Islet precursor cell (in vitro differentiated cells): ENCODE measurements around the gene INCENP.
A peak's percentile ranks its signal among the peaks of the same experiment; 100 is the strongest.

ENCODE experiments used
- DNase-seq: peaks from one replicate; pipeline ENCODE4 v3.0.0-alpha.2; 2018

Gene INCENP

DNA sequence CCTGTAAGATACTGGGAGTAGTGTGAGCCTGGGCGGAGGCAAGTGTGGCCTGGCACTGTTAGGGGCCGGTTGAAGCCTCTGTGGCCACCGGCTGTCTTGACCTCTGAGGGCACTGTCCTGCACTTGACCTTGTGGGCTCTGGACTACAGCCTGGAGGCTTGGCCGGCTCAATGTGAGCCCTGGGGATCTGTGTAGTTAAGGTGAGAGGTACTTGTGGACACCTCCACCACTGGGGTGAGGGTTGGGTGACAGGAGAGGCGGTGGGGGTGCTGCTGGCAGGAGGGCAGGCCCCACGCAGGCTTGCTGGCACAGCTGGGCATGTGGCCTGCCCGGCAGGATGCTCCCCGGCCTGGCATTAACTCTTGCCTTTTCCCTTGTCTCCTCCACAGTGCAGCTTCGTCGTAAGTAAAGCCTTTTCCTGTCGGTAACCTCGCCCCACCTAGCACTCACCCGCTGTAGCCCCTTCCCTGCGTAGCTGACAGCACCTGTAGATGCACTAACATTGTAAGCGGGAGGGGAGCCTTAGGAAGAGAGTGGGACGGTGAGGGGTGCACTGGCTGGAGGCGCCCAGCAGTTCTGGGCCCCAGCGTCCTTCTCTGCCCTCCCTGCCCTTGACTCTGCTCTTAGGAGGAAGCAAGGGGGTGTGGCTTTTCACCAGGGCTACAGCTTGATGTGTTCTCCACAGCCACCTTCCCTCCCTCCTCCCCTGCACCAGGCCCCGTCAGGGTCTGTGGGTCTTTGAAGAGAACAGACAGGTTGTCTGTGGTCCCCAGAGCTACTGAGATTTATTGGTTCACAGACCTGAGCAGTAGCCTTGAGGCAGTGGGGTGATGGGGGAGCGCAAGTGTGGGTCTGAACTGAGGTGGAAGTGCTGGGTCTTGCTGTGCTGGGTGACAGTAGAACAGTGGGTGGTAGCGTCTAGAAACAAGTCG lies 17.6 kb downstream of the INCENP start:
- peak; percentile 35 for DNase-seq

DNA sequence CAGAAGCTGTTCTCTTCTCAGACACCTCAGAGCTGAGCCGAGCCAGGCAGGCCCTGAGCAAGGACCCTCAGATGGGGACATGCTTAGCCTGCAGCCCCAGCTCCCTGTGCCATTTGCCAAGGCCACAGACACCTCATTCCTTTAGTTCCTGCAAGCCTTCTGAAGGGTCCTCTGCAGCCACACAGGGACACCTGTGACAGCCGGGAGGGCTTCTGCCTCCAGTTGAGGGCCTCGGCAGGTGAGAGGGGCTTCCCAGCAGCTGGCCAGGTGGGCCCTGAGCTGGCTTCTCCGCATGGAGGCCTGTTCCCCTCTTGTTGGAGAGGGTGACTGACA lies 18.2 kb downstream of the INCENP start:
- peak; percentile 43 for DNase-seq

DNA sequence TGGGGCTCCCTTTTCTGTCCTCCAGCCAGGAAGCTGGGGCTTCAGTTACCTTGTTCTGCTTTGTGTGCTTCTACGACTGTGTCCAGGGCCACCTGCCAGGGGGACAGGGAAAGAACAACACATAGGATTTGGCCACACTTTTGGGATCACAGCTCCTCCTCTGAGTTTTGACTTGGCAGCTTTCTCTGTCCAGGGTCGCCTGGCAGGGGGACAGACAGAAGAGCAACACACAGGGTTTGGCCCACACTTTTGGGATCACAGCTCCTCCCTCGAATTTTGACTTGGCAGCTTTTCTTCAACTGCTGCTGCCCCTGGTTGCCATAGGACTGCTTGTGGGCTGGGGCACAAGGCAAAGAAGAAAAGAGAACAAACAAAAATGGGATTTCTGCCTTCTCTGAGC lies 19.1 kb downstream of the INCENP start:
- DNase-seq = peak; percentile 38

DNA sequence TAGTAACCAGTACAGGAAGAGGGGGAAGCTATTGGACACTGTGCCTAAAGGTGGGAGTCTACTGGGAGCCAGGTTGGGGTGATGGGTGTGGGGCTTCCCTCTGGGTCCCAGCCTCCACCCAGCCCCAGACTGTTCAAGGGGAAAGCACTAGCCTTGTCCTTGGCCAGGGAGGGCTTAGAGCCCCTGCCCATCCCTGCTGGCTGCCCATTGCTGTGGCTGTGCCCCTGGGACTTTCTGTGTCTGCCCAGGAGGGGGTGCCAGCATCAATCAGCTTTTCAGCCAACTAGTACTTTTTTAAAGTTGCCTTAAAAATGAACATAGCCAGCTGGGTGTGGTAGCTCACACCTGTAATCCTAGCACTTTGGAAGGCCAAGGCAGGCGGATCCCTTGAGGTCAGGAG lies 19.9 kb downstream of the INCENP start:
- no peak for DNase-seq

DNA sequence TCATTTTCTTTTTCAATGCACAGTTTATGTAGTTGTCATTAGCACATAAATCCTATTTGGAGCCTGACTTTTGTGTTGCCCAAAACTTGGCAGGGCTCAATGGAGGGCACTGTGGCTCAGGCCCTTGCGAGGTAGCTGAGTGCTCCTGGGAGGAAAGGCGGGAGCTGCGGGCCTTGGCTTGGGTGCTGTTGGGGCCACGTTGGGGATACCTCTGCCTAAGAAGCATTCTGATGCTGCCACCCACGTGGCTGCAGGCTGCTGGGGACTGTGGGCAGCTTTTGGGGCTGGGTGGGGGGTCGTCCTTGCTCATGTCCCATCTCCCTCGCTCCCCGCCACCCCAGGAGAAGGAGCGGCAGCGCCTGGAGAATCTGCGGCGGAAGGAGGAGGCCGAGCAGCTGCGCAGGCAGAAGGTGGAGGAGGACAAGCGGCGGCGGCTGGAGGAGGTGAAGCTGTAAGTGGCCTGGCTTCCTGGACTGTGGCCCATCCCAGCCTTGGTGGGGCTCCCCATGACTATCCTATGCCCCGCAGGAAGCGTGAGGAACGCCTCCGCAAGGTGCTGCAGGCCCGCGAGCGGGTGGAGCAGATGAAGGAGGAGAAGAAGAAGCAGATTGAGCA lies 20.9 kb downstream of the INCENP start:
- peak; percentile 42 for DNase-seq

DNA sequence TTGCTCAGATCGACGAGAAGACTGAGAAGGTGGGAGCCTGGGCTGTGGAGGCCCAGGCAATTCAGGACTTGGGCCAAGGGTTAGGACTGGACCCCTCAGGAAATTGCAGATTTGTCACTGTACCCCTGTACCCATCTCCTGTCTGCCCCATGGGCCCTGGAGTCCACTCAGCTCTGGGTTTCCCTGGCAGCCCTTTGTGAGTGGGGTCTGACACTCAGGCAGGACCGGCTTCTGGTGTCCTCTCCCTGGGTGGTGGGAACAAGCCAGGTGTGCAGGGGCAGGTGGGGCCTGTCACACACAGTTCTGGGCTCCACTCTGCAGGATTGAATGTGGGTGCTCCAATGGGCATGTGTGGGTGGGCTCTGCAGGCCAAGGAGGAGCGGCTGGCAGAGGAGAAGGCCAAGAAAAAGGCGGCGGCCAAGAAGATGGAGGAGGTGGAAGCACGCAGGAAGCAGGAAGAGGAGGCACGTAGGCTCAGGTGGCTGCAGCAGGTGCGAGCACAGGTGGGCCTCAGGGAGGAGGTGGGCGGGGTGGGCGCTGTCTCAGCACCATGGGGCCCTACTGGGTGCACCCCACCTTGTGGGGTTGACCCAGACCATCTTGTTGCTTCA lies 21.6 kb downstream of the INCENP start:
- DNase-seq = peak; percentile 40

DNA sequence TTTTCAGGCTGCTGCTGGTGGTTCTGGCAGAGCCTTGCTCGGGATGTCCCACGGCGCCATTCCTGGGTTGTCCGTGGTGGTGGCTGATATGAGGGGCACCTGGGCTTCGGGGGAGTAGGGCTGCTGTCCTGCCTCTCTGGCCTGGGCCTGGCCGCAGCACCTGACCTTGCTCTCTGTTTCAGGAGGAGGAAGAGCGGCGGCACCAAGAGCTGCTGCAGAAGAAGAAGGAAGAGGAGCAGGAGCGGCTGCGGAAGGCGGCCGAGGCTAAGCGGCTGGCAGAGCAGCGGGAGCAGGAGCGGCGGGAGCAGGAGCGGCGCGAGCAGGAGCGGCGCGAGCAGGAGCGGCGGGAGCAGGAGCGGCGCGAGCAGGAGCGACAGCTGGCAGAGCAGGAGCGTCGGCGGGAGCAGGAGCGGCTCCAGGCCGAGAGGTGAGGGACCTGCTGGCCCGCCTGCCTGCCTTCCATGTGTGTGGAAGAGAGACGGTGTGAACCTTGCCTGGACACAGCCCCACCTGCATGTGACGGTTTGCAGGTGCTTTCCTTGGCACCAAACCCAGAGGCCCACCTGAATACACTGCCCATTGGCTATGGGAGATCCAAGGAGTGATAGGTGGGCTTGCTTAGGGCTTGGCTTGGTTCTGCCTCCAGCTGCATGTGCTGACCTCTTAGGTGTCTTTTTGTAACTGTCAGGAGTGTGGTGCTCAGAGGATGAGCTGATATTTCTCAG lies 22.8 kb downstream of the INCENP start:
- DNase-seq = no peak

DNA sequence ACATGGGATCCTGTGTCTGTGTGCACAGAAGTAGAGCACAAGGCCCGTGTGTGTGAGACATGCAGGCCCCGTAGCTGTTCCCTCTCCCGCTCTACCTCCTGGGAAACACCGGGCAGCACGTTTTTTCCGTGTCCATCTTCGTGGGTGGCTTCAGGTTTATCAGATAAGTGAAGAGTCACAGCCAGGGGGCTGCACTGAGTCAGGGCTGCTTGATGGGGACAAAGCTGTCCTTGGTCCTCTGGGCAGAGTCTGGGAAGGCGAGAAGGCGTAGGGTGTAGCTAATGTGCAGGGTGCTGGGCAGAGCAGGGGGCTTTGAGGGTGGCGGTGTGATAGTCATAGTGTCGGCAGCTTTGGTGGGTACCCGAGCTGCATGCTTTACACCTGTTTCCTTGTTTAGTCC lies 23.7 kb downstream of the INCENP start:
- peak; percentile 40 for DNase-seq

DNA sequence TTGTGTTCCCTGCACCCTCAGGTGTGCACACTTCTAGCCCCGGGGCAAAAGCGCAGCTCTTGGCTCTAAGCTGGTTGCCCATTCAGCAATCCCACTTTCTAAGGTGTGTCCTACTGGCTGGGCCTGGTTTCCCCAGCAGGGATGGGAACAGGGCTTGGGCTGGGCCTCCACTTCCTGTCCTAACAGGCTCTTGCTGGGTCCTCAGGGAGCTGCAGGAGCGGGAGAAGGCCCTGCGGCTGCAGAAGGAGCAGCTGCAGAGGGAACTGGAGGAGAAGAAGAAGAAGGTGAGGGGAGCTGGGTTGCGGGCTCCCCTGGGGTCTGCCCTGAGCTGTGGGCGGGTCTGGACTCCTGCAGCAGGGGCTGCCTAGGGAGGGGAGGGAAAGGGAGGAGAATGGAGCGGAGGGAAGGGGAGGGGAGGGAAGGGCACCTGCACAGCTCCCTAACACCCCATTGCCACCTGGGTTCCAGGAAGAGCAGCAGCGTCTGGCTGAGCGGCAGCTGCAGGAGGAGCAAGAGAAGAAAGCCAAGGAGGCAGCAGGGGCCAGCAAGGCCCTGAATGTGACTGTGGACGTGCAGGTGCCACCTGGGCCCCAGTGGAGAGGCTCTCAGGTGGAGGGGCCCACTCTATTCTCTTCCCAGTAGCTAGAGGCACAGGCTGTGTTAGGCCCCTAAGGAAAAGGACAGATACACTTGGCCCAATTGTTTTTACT lies 24.6 kb downstream of the INCENP start:
- peak; percentile 45 for DNase-seq

DNA sequence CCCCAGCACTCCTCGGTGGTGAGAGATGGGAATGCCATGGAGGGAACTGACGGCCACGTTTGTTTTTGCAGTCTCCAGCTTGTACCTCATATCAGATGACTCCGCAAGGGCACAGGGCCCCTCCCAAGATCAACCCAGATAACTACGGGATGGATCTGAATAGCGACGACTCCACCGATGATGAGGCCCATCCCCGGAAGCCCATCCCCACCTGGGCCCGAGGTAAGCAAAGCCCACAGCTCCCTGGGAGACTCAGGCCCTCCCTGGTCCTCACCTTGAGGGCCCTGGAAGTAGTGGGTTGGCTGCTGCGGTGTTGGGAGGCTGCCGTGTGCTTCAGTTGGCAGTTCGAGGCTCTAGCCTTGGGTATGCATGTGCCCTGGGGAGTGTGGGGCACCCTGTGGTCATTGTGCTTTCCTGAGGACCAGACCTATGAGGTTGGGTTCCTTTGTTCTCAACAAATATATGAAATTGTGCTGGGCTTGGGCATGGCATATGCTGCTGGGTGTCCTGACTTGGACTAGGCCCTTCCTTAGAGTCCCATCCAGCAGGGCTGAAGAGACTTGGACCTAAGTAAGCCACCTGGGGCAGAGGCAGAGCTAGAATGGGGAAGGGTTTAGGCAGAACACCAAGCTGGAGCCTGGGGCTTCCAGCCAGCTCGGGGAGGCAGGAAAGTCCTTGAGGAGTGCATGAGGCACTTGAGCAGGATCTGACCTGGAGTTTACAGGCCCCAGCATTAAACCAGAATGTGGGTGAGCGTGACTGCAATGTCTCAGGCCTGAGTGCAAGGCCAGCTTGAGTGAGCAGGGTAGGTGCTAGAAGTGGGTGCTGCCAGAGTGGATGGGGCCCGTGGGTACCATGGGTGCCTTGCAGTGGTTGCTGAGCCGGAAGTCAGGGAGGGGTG lies 26.4 kb downstream of the INCENP start:
- DNase-seq = peak; percentile 27

DNA sequence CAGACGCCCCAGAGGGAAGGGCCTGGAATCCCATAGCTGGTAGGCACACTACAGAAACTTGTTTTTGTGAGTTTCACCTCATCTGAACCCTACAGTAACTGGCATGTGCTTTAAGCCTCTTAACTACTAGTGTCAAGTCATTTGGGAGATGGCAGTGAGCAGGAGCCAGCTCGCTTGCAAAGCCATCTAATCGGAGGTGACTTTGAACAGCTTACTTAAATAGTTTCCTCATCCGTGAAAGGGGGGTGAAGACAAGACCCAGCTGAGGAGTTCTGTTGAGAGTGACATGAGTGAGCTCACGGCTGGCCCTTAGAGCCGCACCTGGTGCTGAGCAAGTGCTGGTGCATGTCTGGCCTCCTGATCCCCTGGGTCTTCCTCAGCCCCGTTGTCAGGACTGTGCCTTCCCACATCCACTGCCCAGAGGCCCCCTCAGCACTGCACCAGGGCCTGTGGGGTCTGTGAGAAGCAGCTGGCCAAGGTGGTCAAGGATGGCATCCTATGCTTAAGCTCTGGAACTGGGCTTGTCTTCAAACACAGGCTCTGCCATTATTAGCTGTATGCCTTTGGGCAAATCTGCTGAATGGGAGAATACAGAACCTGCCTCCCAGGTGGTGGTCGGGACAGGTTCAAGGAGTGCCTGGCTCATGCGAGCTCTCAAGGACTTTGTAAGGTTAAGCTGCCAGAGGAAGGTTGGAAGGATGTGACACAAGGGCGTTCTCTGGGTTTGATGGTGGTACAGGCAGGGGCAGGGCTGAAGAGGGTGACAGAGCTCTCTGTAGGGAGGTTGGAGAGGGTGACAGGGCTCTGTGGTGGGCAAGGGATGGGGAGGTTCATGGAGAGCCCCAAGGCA lies 27.3 kb downstream of the INCENP start:
- DNase-seq = peak; percentile 35

DNA sequence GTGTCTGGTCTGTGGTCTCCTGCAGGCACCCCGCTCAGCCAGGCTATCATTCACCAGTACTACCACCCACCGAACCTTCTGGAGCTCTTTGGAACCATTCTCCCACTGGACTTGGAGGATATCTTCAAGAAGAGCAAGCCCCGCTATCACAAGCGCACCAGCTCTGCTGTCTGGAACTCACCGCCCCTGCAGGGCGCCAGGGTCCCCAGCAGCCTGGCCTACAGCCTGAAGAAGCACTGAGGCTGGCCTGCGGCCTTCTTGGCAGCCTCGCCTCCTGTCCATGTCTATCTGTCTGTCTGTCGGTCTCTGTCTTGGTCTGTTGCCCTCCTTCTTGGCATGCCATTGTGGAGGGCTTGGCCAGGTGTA lies 27.9 kb downstream of the INCENP start:
- DNase-seq = peak; percentile 32

DNA sequence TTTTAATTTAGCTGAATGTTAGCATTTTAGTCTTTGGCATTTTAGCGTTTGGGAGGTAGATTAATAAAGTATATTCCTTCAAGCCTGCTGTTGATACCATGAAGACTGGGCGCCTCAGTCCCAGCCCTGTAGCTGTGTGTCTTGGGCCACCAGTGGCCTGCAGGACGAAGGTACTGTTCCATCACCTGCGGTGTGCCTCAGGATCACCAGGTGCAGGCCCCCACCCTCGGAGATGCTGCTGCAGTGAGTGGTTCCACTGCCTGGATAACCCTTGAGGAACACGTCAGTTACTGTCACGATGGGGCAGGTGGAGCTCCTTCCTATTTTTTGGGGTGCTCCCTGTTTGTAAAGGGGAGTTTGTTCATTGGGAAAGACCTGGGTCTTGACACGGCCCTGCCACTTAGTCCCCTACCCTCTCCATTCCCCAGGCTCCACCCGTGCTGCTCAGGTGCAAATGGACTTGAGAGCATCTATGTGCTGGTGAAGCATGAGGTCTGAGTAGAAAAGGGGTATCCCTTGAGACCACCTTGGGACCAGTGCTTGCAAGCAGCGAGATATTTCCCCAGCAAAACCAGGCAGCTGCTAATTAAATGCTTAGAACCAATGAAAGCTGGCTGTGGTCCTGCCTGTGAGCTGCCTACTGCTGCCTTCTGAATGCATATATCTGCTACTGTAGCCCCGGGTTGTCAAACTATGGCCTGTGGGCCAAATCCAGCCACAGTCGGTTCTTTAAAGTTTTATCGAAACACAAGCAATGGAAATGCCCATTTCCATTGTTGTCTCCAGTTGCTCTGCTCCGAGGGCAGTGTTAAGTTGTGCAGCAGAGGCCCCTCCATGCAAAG lies 28.7 kb downstream of the INCENP start:
- no peak for DNase-seq

DNA sequence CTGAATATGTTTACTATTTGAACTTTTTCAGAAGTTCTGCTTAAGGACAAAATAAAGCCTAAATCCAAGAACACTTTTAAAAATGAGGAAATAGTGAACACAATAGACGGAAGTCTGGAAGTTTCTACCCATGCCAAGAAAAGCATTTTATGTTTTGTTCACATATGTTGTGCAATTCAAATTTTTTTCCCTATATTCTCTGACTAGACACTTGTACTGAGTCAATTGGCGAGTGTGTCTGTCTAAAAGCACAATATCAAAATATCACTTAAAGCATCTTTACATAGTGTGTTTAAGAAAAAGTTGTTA lies 29.2 kb downstream of the INCENP start:
- no peak for DNase-seq

DNA sequence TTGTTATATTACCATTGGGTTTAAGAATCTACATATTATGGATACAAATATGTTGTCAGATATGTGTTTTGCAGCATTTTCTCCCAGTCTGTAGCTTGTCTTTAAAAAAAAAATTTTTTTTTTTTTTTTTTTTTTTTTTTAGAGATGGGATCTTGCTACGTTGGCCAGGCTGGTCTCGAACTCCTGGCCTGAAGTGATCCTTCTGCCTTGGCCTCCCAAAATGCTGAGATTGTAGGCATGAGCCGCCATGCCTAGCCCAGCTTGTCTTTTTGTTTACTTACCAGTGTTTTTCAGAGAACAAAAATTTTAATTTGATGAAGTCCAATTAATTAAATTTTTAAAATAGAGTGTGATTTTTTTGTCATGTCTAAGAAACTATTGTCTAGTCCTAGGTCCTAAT lies 29.8 kb downstream of the INCENP start:
- DNase-seq = no peak

DNA sequence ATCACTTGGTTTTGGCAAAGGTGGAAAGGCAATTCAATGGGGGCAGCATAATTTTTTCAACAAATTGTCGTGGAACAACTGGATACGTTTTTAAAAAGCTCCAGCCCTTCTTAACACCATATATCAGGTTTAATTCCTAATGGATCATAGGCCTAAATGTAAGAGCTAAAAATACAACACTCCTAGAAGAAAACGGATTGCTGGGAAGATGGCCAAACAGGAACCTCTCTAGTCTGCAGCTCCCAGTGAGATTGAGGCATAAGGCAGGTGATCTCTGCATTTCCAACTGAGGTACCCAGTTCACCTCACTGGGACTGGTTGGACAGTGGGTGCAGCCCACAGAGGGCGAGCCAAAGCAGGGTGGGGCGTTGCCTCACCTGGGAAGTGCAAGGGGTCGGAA lies 33.8 kb downstream of the INCENP start:
- no peak for DNase-seq

DNA sequence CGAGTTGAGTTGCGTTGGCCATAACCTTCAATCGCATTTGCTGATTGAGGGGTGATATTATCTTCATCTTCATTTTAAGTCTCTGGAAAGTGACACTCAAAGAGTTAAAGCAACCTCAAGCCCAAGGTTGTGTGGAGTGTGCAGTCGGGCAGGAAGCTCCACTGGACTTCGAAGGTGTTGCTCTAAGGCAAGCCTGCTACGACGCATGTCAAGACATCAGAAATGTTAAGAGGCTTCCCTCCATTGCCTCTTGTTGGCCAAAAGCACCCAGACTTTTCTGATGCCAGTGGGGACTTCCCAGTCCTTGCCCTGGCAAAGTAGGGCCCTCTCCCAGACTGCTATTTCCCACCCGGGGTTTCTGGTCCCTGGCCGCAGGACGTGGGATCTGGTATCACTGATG lies 42.6 kb downstream of the INCENP start:
- no peak for DNase-seq

DNA sequence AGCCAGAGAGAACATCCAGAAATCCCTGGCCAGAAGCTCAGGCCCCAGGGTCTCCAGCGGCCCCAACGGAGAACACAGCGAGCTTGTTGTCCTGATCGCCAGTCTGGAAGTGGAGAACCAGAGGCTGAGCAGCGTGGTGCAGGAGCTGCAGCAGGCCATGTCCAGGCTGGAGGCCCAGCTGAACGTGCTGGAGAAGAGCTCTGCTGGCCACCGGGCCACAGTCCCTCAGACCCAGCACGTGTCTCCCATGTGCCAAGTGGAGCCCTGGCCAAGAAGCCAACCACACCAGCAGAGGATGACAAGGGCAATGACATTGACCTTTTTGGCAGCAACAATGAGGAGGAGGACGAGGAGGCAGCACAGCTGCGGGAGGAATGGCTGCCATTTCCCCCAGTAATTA lies 45.6 kb downstream of the INCENP start:
- no peak for DNase-seq

DNA sequence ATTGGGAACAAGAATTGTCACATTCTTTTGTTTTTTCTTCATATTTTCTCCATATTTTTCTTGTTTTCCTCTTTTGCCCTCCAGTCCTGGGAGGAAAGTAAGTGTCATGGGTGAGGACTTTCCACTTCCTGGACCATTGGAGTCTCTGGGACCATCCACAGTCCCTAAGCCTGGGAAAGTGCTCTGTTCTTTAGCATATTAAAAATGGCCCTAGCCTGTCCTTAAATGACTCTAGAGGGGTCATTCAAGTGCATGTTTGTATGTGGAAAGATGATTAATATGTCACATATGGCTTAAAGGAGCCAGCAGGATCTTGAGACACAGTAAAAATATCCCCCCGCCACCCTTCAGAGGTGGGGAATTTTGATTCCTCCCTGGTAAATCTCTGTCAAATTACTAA lies 46.1 kb downstream of the INCENP start:
- DNase-seq = no peak

DNA sequence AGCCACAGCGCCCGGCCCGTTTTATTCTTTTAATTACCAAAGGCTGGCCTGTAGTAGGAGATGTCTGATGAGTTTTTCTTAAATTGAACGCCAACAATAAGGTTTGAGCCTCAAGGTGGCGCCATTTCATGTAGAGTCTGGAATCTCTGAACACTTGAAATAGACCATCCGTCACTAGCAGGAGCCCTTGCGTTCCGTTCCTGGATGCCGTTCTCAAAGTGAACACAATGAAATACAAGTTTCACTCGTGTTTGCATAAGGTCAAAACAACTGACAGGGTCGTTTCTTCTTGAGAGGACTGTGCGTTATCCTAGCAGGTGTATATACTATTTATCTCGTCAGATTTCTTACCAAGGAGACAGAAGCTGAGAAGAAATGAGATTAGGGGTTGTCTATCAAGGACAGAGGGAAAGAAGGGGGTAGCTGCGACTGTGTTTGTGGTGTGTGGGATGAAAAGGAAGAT lies 47.5 kb downstream of the INCENP start:
- DNase-seq = peak; percentile 89
